ENCODE measurements around the gene SAE1.

SAE1 gene

GRCh38 chr19:47130589-47131227 is at the start of gene SAE1:
TSS of gene SAE1 (plus strand) at chr19:47130835. CDS start at chr19:47130931, 96 bp downstream.
- peak within 1 kb of the TSS; percentile 80 to 95 for H3K4me3 ChIP-seq (ENCODE audit: low read depth in 1 of 2, low read length in 2 of 2)
- H3K36me3 ChIP-seq (ENCODE audit: control insufficient read depth in 1 of 2, insufficient read depth in 2 of 2, low read length in 2 of 2) = no peaks in the 10 kb centered on the region
- H3K4me1 ChIP-seq (ENCODE audit: control insufficient read depth in 1 of 2, insufficient read depth in 2 of 2, low read length in 2 of 2) = peaks cover 0 to 33% of the 10 kb centered on the region in 2 donors
- H3K27me3 ChIP-seq (ENCODE audit: low read depth, low read length) = no peaks in the 10 kb centered on the region
- H3K9me3 ChIP-seq (ENCODE audit: control insufficient read depth in 1 of 2, low read length in 2 of 2) = no peaks in the 10 kb centered on the region
- peak within 1 kb of the TSS; percentile 83 for H3K27ac ChIP-seq (ENCODE audit: low read length)

GRCh38 chr19:47081095-47081494 is 49.5 kb upstream of the SAE1 start:
- Histone ChIP-seq H3K36me3 (ENCODE audit: control insufficient read depth in 1 of 2, insufficient read depth in 2 of 2, low read length in 2 of 2) (peaks cover 40 to 57% of the 10 kb centered on the region in 2 donors), H3K27me3 (ENCODE audit: low read depth, low read length) (no peaks in the 10 kb centered on the region), H3K4me1 (ENCODE audit: control insufficient read depth in 1 of 2, insufficient read depth in 2 of 2, low read length in 2 of 2) (no peaks in the 10 kb centered on the region), H3K9me3 (ENCODE audit: control insufficient read depth in 1 of 2, low read length in 2 of 2) (no peaks in the 10 kb centered on the region), H3K27ac (ENCODE audit: low read length) (no peak overlapping the region), H3K4me3 (ENCODE audit: low read depth in 1 of 2, low read length in 2 of 2) (no peak overlapping the region)

- H3K4me1 ChIP-seq (ENCODE audit: control insufficient read depth in 1 of 2, insufficient read depth in 2 of 2, low read length in 2 of 2) = no peaks in the 10 kb centered on the region
- peaks cover 37 to 61% of the 10 kb centered on the region in 2 donors for H3K36me3 ChIP-seq (ENCODE audit: control insufficient read depth in 1 of 2, insufficient read depth in 2 of 2, low read length in 2 of 2)
- H3K27me3 ChIP-seq (ENCODE audit: low read depth, low read length) = no peaks in the 10 kb centered on the region
- H3K4me3 ChIP-seq (ENCODE audit: low read depth in 1 of 2, low read length in 2 of 2) = no peak overlapping the region
- no peaks in the 10 kb centered on the region for H3K9me3 ChIP-seq (ENCODE audit: control insufficient read depth in 1 of 2, low read length in 2 of 2)
- H3K27ac ChIP-seq (ENCODE audit: low read length) = no peak overlapping the region
These were observed 48.1 kb upstream of the SAE1 start for GRCh38 chr19:47082493-47082892.

DNA sequence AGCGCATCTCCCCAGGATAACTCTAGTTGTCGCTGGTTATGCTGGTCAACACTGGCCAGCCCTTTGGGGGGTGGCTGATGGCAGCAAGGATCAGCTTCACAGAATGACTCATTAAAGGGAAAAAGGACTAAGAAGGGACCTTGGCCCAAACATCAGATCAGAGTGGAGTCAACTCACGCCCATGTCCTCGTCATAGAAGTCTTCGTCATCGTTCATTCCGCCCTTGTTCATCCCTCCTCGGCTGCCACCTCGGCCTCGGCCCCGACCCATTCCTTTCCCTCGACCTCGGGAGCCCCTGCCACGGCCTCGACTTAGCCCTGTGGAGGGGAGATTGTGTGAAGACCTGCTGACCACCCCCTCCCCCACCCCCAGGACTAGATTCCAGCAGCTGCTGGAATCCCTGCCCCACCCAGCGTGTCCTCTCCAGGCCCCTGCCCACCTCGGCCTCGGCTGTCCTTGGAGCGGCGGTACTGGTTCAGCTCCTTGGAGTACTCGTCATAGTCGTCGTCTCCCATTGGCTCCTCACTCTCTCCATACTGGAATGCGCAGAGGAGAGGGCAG is 45.7 kb upstream of the SAE1 start:
- Histone ChIP-seq H3K4me1 (ENCODE audit: control insufficient read depth in 1 of 2, insufficient read depth in 2 of 2, low read length in 2 of 2) (no peaks in the 10 kb centered on the region), H3K27me3 (ENCODE audit: low read depth, low read length) (no peaks in the 10 kb centered on the region), H3K9me3 (ENCODE audit: control insufficient read depth in 1 of 2, low read length in 2 of 2) (no peaks in the 10 kb centered on the region), H3K27ac (ENCODE audit: low read length) (no peak overlapping the region), H3K36me3 (ENCODE audit: control insufficient read depth in 1 of 2, insufficient read depth in 2 of 2, low read length in 2 of 2) (peaks cover 46 to 78% of the 10 kb centered on the region in 2 donors), H3K4me3 (ENCODE audit: low read depth in 1 of 2, low read length in 2 of 2) (no peak overlapping the region)

DNA sequence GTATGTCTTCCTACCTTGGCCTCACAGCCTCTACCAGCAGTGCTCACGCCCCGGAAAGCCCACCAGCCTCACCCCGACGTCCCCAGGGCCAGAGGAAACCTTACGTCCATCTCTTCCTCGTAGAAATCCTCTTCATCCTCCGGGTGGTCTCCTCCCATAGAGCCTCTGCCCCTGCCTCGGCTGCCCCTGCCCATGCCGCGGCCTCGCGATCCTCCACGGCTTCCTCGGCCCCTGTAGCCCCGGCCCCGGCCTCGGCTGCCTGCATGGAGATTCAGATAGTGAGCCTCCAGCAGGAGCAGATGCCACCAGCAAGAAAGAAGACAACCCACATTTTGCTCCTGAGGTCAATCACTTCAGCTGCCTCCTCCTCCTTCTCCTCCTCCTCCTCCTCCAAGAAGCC is 44.4 kb upstream of the SAE1 start:
- H3K27ac ChIP-seq (ENCODE audit: low read length) = no peak overlapping the region
- H3K4me1 ChIP-seq (ENCODE audit: control insufficient read depth in 1 of 2, insufficient read depth in 2 of 2, low read length in 2 of 2) = no peaks in the 10 kb centered on the region
- H3K36me3 ChIP-seq (ENCODE audit: control insufficient read depth in 1 of 2, insufficient read depth in 2 of 2, low read length in 2 of 2) = peaks cover 48 to 83% of the 10 kb centered on the region in 2 donors
- no peaks in the 10 kb centered on the region for H3K27me3 ChIP-seq (ENCODE audit: low read depth, low read length)
- H3K9me3 ChIP-seq (ENCODE audit: control insufficient read depth in 1 of 2, low read length in 2 of 2) = no peaks in the 10 kb centered on the region
- no peak overlapping the region for H3K4me3 ChIP-seq (ENCODE audit: low read depth in 1 of 2, low read length in 2 of 2)

DNA sequence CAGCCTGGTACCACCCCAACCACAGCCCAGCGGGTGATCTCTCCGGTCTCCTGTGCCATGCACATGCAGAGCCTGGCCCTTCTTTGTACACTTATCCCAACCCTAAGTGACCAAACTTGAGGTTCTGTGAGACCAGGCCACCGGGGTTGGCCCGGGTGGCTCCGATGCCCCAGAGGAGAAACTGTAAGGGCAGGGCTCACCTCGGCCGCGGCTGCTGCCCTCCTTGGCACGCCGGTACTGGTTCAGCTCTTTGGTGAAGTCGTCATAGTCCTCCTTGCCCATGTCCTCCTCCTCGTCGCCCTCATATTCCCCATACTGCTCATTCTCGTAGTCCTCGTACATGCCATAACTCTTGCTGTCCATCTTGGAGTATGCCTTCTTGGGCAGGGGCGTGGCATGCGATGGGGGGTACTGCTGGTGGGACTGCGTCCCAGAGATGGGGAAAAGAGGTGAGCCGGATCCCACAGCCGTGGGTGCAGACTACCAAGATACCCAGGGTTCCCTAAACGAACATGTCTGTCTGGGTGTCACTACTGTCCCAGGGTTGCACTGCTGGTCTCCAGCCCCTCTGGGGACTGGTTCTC is 40.8 kb upstream of the SAE1 start:
- Histone ChIP-seq H3K4me1 (ENCODE audit: control insufficient read depth in 1 of 2, insufficient read depth in 2 of 2, low read length in 2 of 2) (peaks cover 0 to 1% of the 10 kb centered on the region in 2 donors), H3K4me3 (ENCODE audit: low read depth in 1 of 2, low read length in 2 of 2) (no peak overlapping the region), H3K27me3 (ENCODE audit: low read depth, low read length) (no peaks in the 10 kb centered on the region), H3K27ac (ENCODE audit: low read length) (peak overlapping the region; percentile 69), H3K9me3 (ENCODE audit: control insufficient read depth in 1 of 2, low read length in 2 of 2) (no peaks in the 10 kb centered on the region), H3K36me3 (ENCODE audit: control insufficient read depth in 1 of 2, insufficient read depth in 2 of 2, low read length in 2 of 2) (peaks cover 27 to 57% of the 10 kb centered on the region in 2 donors)

DNA sequence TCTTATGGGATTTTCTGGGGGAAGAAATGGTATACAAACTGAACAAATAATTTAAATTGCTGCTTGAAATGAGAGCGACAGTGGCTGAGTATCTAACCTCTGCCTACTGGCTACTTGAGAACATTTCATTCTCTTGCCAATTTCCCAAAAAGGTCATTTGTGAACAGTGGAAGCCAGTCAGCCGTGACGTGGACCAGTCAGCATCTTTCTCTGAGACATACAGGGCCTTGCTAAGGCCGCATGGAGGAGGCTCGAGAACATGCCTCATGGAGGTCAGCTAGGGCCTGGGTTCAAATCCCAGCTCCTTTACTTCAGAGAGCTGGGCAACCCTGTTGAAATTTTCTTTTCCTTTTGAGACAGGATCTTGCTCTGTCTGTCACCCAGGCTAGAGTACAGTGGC is 37.4 kb upstream of the SAE1 start:
- Histone ChIP-seq H3K27me3 (ENCODE audit: low read depth, low read length) (no peaks in the 10 kb centered on the region), H3K9me3 (ENCODE audit: control insufficient read depth in 1 of 2, low read length in 2 of 2) (no peaks in the 10 kb centered on the region), H3K4me1 (ENCODE audit: control insufficient read depth in 1 of 2, insufficient read depth in 2 of 2, low read length in 2 of 2) (peaks cover 9 to 20% of the 10 kb centered on the region in 2 donors), H3K27ac (ENCODE audit: low read length) (no peak overlapping the region), H3K36me3 (ENCODE audit: control insufficient read depth in 1 of 2, insufficient read depth in 2 of 2, low read length in 2 of 2) (peaks cover 21 to 37% of the 10 kb centered on the region in 2 donors), H3K4me3 (ENCODE audit: low read depth in 1 of 2, low read length in 2 of 2) (no peak overlapping the region)

GRCh38 chr19:47093841-47094240 is 36.8 kb upstream of the SAE1 start:
- Histone ChIP-seq H3K9me3 (ENCODE audit: control insufficient read depth in 1 of 2, low read length in 2 of 2) (no peaks in the 10 kb centered on the region), H3K36me3 (ENCODE audit: control insufficient read depth in 1 of 2, insufficient read depth in 2 of 2, low read length in 2 of 2) (peaks cover 21 to 31% of the 10 kb centered on the region in 2 donors), H3K4me1 (ENCODE audit: control insufficient read depth in 1 of 2, insufficient read depth in 2 of 2, low read length in 2 of 2) (peaks cover 9 to 25% of the 10 kb centered on the region in 2 donors), H3K27ac (ENCODE audit: low read length) (no peak overlapping the region), H3K4me3 (ENCODE audit: low read depth in 1 of 2, low read length in 2 of 2) (no peak overlapping the region), H3K27me3 (ENCODE audit: low read depth, low read length) (no peaks in the 10 kb centered on the region)

DNA sequence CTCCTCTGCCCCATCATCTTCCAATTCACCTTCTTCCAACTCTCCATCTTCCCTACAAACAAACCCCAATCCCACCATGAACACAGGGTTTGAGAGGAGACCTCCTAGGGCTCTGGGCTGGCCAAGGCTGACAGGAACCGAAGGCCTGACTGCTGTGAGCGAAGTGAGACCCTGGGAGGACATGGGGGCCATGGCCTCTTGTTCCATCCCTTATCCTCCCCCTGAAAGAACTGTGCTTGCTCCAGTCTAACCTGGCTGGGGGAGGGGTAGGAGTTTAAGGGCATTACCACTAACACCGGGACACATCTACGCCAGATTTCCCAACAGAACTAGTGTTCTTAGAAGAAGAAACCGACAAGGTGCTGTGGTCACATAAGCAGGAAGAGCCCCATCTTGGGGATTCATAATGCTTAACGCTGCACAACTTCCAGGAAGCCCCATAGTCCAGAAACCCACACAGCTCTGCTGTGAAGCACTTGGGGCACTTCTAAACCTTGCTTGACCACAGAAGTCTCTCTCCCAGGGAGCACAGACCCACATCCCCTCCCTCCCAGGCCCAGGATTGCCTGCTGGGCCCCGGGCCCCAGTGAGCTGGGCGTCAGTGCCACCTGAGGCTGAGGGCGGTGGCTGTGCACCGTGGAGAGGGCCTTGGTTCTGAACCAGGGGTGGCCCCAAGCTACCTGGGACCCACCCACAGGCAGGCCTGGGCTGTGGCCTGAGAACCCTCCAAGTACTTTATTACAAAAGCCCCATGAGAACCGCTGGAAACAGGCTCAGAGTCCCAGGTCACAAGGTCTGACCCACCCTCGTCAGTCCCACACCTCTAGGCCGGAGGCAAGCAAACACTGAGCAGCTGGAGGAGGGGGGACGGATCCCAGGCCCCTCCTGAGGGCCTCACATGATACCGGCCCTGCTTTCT is 35.8 kb upstream of the SAE1 start:
- H3K4me1 ChIP-seq (ENCODE audit: control insufficient read depth in 1 of 2, insufficient read depth in 2 of 2, low read length in 2 of 2) = peaks cover 9 to 25% of the 10 kb centered on the region in 2 donors
- peaks cover 14 to 24% of the 10 kb centered on the region in 2 donors for H3K36me3 ChIP-seq (ENCODE audit: control insufficient read depth in 1 of 2, insufficient read depth in 2 of 2, low read length in 2 of 2)
- no peak overlapping the region for H3K4me3 ChIP-seq (ENCODE audit: low read depth in 1 of 2, low read length in 2 of 2)

DNA sequence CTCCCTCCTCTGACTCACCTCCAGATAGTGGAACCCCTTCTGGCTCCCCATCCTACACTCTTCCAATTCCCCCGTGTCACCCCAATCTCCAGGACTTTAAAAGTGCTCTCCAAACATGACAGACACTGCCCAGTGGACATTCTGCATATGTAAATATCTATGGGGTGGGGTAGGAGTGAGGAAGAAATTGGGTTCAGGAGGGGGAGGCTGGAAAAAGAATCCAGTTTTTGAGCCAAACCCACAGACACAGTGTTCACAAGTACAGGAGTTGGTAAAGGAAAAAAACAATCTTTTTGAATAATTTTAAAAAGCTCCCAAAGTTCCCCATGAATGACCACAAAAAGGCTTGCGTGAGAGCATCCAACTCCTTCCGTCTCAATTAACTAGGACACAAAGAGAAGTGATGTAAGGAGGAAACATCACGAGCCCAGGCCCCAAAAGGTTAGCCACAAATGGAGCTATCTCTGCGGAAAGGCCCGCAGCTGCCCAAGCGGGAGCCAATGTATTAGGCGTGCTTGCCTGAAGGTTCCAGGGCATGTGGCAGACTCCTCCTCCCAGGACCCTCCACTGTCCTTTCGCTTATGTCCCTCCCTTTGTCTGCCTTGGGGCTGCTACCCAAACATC is 35.0 kb upstream of the SAE1 start:
- H3K4me1 ChIP-seq (ENCODE audit: control insufficient read depth in 1 of 2, insufficient read depth in 2 of 2, low read length in 2 of 2) = peaks cover 9 to 25% of the 10 kb centered on the region in 2 donors
- H3K9me3 ChIP-seq (ENCODE audit: control insufficient read depth in 1 of 2, low read length in 2 of 2) = no peaks in the 10 kb centered on the region
- H3K4me3 ChIP-seq (ENCODE audit: low read depth in 1 of 2, low read length in 2 of 2) = no peak overlapping the region
- peak overlapping the region; percentile 86 for H3K27ac ChIP-seq (ENCODE audit: low read length)
- H3K27me3 ChIP-seq (ENCODE audit: low read depth, low read length) = no peaks in the 10 kb centered on the region
- H3K36me3 ChIP-seq (ENCODE audit: control insufficient read depth in 1 of 2, insufficient read depth in 2 of 2, low read length in 2 of 2) = peaks cover 7 to 16% of the 10 kb centered on the region in 2 donors

More for the DNA sequence above, 35.8 kb upstream of the SAE1 start:
- Histone ChIP-seq H3K27ac (ENCODE audit: low read length) (peak overlapping the region; percentile 86), H3K27me3 (ENCODE audit: low read depth, low read length) (no peaks in the 10 kb centered on the region), H3K9me3 (ENCODE audit: control insufficient read depth in 1 of 2, low read length in 2 of 2) (no peaks in the 10 kb centered on the region)
